Hematopoietic multipotent progenitor cell treated with erythropoietin and hydrocortisone succinate and interleukin-3 and kit ligand, for 17 days (in vitro differentiated cells): Measurements from ENCODE around the gene ATPAF2.
A peak's percentile ranks its signal among the peaks of the same experiment; 100 is the strongest.

Experiments
- DNase-seq: peaks from one replicate; pipeline ENCODE4 v3.0.0-alpha.2; 2015; ENCODE audit warnings: low spot score

The ATPAF2 gene

GRCh38 chr17:17985153-17985552, 53.8 kb downstream of the ATPAF2 start:
- no peak for DNase-seq

- DNase-seq, result no peak
Observed at GRCh38 chr17:17983776-17984175, 55.2 kb downstream of the ATPAF2 start.

- no peak for DNase-seq
Observed at GRCh38 chr17:17983376-17983775, 55.6 kb downstream of the ATPAF2 start.

GRCh38 chr17:17982801-17983200, 56.2 kb downstream of the ATPAF2 start:
- no peak for DNase-seq

GRCh38 chr17:17981330-17981729, 57.6 kb downstream of the ATPAF2 start:
- no peak for DNase-seq

GRCh38 chr17:17979778-17980177, 59.2 kb downstream of the ATPAF2 start:
- no peak for DNase-seq

- no peak for DNase-seq
Observed at GRCh38 chr17:17978481-17979424, 60.2 kb downstream of the ATPAF2 start.

- DNase-seq, result no peak
Observed at GRCh38 chr17:17976931-17977570, 61.9 kb downstream of the ATPAF2 start.

- DNase-seq, result no peak
Observed at GRCh38 chr17:17975436-17975835, 63.5 kb downstream of the ATPAF2 start.

GRCh38 chr17:17972952-17973254, 66.1 kb downstream of the ATPAF2 start:
- no peak for DNase-seq

- peak; percentile 100 for DNase-seq
Observed at GRCh38 chr17:17972126-17972951, 66.6 kb downstream of the ATPAF2 start, which contains the start of the genes DRC3 and TOM1L2. DRC3 (plus strand) TSS chr17:17972862; CDS start chr17:17977599, 4,737 bp downstream. TOM1L2 (minus strand) TSS chr17:17972400; CDS start chr17:17972313, 87 bp downstream.

GRCh38 chr17:17971431-17972125, 67.4 kb downstream of the ATPAF2 start:
- no peak for DNase-seq

- no peak for DNase-seq
Observed at GRCh38 chr17:17970699-17971430, 68.1 kb downstream of the ATPAF2 start.
